Esophagus squamous epithelium (tissue), 5 donors: ENCODE results near the gene KSR2. TPM values are rescaled to one million over a fixed set of nuclear protein-coding genes. Genes with fewer than 3 reads are reported as not detected.
A peak's percentile ranks its signal among the peaks of the same experiment; 100 is the strongest.

Source experiments
- DNase-seq: peaks from one replicate; lab custom pipeline; 2025; lab: John Stamatoyannopoulos, UW
- H3K27ac ChIP-seq, 4 donors: fragments of 200-600 bp; sonication (generic); one replicate each; pipeline ENCODE4 v1.5.1; 2016 to 2019; ENCODE audit warnings: mild to moderate bottlenecking in 1 of 4
- H3K27me3 ChIP-seq, 4 donors: fragments of 200-600 bp; sonication (generic); 1 replicate in 3 of 4; 2 replicates in 1 of 4; pipeline versions ENCODE4 v1.5.1 to v1.6.0; 2017 to 2021; ENCODE audit warnings: antibody characterized with exemption in 1 of 4
- H3K36me3 ChIP-seq, 3 donors: fragments of 200-600 bp; sonication (generic); one replicate each; pipeline ENCODE4 v1.5.1; 2016 to 2019
- H3K4me1 ChIP-seq, 3 donors: fragments of 200-600 bp; sonication (generic); one replicate each; pipeline ENCODE4 v1.5.1; 2017 to 2019
- H3K4me3 ChIP-seq, 4 donors: fragments of 200-600 bp; sonication (generic); 1 replicate in 3 of 4; 2 replicates in 1 of 4; pipeline ENCODE4 v1.5.1; 2016 to 2019; ENCODE audit warnings: mild to moderate bottlenecking in 2 of 4, moderate library complexity in 1 of 4
- H3K9me3 ChIP-seq, 3 donors: fragments of 200-600 bp; sonication (generic); one replicate each; pipeline ENCODE4 v1.5.1; 2016 to 2019
- POLR2A ChIP-seq, 4 donors: fragments of 450-650 bp; IDR thresholded peaks; one replicate each; pipeline ENCODE4 v1.6.1; 2017; ENCODE audit warnings: antibody characterized with exemption in 4 of 4, mild to moderate bottlenecking in 4 of 4, moderate library complexity in 3 of 4
- WGBS, 2 donors: methylation state at CpG; one replicate each; pipeline ENCODE4 v1.1.5; 2018; 5-methylcytosine and 5-hydroxymethylcytosine counted together
- intact Hi-C: fragments of 100-400 bp; cut with DNase I; formaldehyde crosslinking; loops from one replicate; pipeline ENCODE4 v1.15.0; 2022
- total RNA-seq, 4 donors: library from RNA; depleted of rRNA; stranded (reverse); fragments of >200 nt; gene quantifications; one replicate each; pipeline ENCODE4 v1.1.0, GENCODE V29; 2016
- TF ChIP-seq, protein P1 (sequence below), 6 experiments: fragments of 450-650 bp in 4 of 6; fragments of 200-600 bp in 2 of 6; sonication (generic) in 2 of 6; IDR thresholded peaks; one replicate each; pipeline ENCODE4 v1.5.1; 2016 to 2019; ENCODE audit warnings: antibody characterized with exemption in 6 of 6, mild to moderate bottlenecking in 4 of 6, moderate library complexity in 4 of 6
- donor health status: DM: yes; HTN: yes; CAD: no.

The KSR2 gene
- total RNA-seq, 4 donors from 2014 or later, result under 0.01 to 0.13 (median 0.03) TPM

DNA sequence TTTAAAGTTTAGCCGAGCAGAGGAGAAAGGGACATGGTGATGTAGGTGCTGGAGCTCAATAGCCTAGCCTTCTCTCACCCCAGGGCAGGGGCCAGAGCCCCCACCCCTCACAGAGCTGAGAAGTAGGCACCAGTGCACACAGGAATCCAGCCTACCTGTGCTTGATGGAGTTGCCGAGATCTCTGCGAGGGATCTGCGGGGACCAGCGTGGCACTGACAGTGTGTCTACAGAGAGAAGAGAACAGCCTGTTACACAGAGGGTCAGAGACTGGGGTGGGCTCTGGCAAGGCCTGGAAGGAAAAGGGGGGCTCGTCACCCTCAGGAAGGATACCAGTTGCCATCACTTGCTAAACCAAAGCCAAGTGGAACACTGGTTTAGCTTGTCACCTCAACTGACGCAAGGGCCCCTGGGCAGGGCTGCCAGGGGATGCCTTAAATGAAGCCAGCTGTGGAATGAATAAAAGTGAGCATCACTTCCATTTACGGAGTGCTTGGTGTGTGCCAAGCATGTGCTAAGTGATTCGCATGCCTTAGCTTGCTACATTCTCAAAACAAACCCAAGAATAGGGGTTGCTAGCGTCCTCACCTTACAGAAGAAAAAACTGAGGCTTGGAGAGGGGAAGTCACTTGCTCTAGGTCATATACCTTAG is 386.5 kb downstream of the KSR2 start:
- H3K9me3 ChIP-seq, result no peaks in the 10 kb centered on the region
- no peak overlapping the region for H3K27ac ChIP-seq
- no peak overlapping the region for H3K4me3 ChIP-seq
- H3K27me3 ChIP-seq, result peaks cover 0 to 32% (median 0%) of the 10 kb centered on the region in 4 donors
- intact Hi-C loops, result loop anchor here (10.0 kb wide), 1 partner anchor 347 kb away; no protein-coding TSS in a partner anchor
- DNase-seq, result no peak
- H3K36me3 ChIP-seq, result no peaks in the 10 kb centered on the region
- TF ChIP-seq POLR2A (IDR thresholded peaks at IDR 0.05), result no peak
- TF ChIP-seq, protein P1, sequence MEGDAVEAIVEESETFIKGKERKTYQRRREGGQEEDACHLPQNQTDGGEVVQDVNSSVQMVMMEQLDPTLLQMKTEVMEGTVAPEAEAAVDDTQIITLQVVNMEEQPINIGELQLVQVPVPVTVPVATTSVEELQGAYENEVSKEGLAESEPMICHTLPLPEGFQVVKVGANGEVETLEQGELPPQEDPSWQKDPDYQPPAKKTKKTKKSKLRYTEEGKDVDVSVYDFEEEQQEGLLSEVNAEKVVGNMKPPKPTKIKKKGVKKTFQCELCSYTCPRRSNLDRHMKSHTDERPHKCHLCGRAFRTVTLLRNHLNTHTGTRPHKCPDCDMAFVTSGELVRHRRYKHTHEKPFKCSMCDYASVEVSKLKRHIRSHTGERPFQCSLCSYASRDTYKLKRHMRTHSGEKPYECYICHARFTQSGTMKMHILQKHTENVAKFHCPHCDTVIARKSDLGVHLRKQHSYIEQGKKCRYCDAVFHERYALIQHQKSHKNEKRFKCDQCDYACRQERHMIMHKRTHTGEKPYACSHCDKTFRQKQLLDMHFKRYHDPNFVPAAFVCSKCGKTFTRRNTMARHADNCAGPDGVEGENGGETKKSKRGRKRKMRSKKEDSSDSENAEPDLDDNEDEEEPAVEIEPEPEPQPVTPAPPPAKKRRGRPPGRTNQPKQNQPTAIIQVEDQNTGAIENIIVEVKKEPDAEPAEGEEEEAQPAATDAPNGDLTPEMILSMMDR (IDR thresholded peaks at IDR 0.05), result no peak
- 19 to 41% methylated on average over 7 to 8 of the region's 10 CpGs for WGBS, 2 donors
- peaks cover 0 to 21% (median 10%) of the 10 kb centered on the region in 3 donors for H3K4me1 ChIP-seq

DNA sequence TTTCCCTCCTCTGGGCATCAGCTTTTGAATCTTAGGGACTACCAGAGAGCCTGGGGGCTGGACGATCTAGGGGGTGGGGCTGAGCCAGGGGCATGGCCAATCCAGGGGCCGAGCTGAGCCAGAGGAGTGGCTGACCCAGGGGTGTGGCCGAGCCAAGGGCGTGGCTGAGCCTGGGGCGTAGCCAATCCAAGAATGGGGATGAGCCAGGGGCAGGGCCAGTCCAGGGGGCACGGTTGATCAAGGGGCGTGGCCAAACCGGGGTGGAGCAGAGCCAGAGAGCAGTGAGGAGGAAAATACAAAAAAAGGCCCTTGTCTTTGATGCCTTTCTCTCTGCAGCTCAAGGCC is 388.1 kb downstream of the KSR2 start:
- Histone ChIP-seq H3K36me3 (no peaks in the 10 kb centered on the region), H3K4me3 (no peak overlapping the region), H3K4me1 (peaks cover 0 to 21% (median 10%) of the 10 kb centered on the region in 3 donors), H3K9me3 (no peaks in the 10 kb centered on the region), H3K27me3 (peaks cover 0 to 28% (median 0%) of the 10 kb centered on the region in 4 donors), H3K27ac (peak overlapping the region in 1 of 4 donors; percentile 9)
- no peak for DNase-seq
- TF ChIP-seq, protein P1 (IDR thresholded peaks at IDR 0.05), result no peak
- TF ChIP-seq POLR2A (IDR thresholded peaks at IDR 0.05), result no peak
- intact Hi-C loops, result loop anchor here (10.0 kb wide), 1 partner anchor 346 kb away; no protein-coding TSS in a partner anchor
- WGBS, 2 donors, result 9 to 34% methylated on average over 4 to 6 of the region's 8 CpGs

DNA sequence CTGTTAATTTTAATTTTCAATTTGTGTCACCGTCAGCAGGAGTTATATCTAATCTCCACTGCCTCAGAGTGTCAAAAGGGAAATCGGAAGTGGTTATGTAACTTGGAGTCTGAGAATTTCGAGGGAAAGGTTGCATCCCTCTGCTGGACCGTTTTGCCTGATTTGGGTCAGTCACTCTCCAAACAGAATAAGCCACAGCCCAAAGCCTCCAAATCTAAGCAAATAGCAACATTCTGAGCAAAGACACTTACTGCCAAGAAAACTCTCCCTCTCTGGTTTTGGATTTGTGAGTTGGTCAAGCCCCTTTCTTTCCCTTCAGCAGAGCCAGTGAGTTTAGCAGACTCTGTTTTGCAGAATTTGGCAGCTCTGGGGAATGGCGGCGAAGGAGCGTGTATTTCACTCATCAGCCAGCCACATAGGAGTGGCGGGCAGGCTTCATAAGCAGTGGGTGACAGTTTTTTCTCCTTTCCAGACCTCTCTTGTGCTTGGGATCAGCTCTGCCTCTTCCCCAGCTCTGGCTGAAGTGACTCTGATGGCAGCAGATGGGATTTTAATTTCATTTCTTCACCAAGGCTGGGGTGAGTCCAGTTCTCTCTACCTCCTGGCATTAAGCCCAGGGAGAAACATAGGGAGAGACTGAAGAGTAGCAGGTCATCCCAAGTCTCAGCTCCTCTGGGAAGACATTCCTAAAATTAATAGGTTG is 388.6 kb downstream of the KSR2 start:
- intact Hi-C loops, result loop anchor here (10.0 kb wide), 1 partner anchor 345 kb away; no protein-coding TSS in a partner anchor
- no peaks in the 10 kb centered on the region for H3K9me3 ChIP-seq
- H3K4me3 ChIP-seq, result no peak overlapping the region
- H3K27ac ChIP-seq, result peak overlapping the region in 2 of 4 donors; percentile 9 to 21
- no peaks in the 10 kb centered on the region for H3K36me3 ChIP-seq
- TF ChIP-seq, protein P1 (IDR thresholded peaks at IDR 0.05), result no peak
- no peak for TF ChIP-seq POLR2A (IDR thresholded peaks at IDR 0.05)
- H3K27me3 ChIP-seq, result peaks cover 0 to 25% (median 0%) of the 10 kb centered on the region in 4 donors
- DNase-seq, result no peak
- WGBS, 2 donors, result 55 to 64% methylated on average over 8 of the region's 8 CpGs
- H3K4me1 ChIP-seq, result peaks cover 0 to 21% (median 10%) of the 10 kb centered on the region in 3 donors

DNA sequence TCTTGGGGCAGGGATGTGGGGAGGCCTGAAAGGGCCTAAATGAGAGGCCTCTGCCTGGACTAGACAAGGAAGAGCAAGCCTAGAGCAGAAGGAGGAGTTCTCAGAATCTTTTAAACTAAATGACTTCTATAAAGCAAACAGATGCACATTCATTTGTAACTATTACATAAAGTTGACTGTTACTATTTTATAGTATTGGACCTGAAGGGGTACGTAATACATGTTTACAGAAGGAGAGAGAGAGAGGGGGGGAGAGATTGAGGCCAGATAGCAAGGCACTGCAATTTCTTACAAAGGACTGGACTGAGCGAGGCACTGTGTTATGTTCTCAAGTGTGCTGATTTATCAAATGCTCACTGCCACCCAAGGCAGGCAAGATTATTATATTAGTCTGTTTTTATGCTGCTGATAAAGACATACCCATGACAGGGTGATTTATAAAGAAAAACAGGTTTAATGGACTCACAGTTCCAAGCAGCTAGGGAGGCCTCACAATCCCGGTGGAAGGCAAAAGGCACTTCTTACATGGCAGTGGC is 391.6 kb downstream of the KSR2 start:
- no peaks in the 10 kb centered on the region for H3K36me3 ChIP-seq
- DNase-seq, result no peak
- peaks cover 0 to 8% (median 0%) of the 10 kb centered on the region in 3 donors for H3K4me1 ChIP-seq
- H3K9me3 ChIP-seq, result no peaks in the 10 kb centered on the region
- no peak overlapping the region for H3K4me3 ChIP-seq
- no peak overlapping the region for H3K27ac ChIP-seq
- intact Hi-C loops, result no loop called here
- WGBS, 2 donors, result 60 to 65% methylated on average over 3 of the region's 3 CpGs
- no peak for TF ChIP-seq POLR2A (IDR thresholded peaks at IDR 0.05)
- TF ChIP-seq, protein P1 (IDR thresholded peaks at IDR 0.05), result no peak
- H3K27me3 ChIP-seq, result peaks cover 0 to 7% (median 0%) of the 10 kb centered on the region in 4 donors
